ENCODE measurements around the gene PAQR3.

DNA sequence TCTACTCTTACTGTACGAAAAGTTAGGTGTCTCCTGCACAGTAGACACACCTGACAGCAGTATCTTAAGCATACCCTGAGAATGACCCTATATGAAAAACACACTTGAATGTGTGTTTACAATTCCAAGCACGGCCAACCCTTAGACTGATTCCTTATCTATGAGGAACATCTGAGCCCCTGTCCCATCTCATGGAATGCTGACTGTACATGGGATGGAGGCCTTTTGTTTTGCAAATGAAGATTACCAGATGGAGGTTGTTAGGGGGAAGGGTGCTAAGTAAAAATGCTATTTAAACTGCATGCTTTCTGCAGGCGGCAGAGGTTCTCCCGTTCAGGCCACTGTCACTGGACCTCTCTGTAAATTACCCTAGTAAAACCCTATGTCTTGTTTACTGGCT is 2.2 kb downstream of the PAQR3 start:
- TF ChIP-seq, protein P1, sequence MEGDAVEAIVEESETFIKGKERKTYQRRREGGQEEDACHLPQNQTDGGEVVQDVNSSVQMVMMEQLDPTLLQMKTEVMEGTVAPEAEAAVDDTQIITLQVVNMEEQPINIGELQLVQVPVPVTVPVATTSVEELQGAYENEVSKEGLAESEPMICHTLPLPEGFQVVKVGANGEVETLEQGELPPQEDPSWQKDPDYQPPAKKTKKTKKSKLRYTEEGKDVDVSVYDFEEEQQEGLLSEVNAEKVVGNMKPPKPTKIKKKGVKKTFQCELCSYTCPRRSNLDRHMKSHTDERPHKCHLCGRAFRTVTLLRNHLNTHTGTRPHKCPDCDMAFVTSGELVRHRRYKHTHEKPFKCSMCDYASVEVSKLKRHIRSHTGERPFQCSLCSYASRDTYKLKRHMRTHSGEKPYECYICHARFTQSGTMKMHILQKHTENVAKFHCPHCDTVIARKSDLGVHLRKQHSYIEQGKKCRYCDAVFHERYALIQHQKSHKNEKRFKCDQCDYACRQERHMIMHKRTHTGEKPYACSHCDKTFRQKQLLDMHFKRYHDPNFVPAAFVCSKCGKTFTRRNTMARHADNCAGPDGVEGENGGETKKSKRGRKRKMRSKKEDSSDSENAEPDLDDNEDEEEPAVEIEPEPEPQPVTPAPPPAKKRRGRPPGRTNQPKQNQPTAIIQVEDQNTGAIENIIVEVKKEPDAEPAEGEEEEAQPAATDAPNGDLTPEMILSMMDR (conservative IDR thresholded peaks at IDR 0.05): no peak
- no peak for TF ChIP-seq ZFX (IDR thresholded peaks at IDR 0.05)
